ENCODE measurements around the gene NMT2.

DNA sequence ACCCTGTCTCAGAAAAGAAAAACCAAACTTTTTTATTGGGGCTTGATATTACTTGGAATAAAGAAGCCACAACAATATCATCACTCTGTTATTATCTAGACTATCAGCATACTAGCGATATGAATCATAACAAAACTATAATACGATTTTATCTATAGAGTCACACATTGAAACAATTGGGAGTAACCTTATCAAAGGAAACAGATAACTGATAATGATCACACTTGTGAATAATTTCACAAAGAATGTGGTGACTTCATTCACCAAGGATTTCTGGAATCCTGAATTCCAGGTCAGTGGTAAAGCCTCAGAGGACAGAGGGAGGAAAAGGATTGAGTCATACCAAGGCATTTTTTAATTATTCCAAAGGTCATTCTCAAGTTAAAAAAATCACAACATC, 32.1 kb upstream of the NMT2 start:
- TF ChIP-seq, protein P1, sequence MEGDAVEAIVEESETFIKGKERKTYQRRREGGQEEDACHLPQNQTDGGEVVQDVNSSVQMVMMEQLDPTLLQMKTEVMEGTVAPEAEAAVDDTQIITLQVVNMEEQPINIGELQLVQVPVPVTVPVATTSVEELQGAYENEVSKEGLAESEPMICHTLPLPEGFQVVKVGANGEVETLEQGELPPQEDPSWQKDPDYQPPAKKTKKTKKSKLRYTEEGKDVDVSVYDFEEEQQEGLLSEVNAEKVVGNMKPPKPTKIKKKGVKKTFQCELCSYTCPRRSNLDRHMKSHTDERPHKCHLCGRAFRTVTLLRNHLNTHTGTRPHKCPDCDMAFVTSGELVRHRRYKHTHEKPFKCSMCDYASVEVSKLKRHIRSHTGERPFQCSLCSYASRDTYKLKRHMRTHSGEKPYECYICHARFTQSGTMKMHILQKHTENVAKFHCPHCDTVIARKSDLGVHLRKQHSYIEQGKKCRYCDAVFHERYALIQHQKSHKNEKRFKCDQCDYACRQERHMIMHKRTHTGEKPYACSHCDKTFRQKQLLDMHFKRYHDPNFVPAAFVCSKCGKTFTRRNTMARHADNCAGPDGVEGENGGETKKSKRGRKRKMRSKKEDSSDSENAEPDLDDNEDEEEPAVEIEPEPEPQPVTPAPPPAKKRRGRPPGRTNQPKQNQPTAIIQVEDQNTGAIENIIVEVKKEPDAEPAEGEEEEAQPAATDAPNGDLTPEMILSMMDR (conservative IDR thresholded peaks at IDR 0.05; ENCODE audit: low read length), result no peak
- TF ChIP-seq EZH2phosphoT487 (IDR thresholded peaks at IDR 0.05; ENCODE audit: borderline replicate concordance, low read depth, low read length), result no peak
